ENCODE measurements around the gene THEMIS2. TPM values are rescaled to one million over a fixed set of nuclear protein-coding genes. Genes with fewer than 3 reads are reported as not detected.

THEMIS2 gene
- total RNA-seq, 1 experiment from 2014 or later, result 17.2 TPM

- Histone ChIP-seq H3K27ac (ENCODE audit: insufficient read length, low read depth, low read length) (peak within 1 kb of the TSS; percentile 71), H2BK15ac (ENCODE audit: low read depth, low read length) (peak within 1 kb of the TSS; percentile 87; the same call in 1 of the 2 replicates), H3K4ac (ENCODE audit: low read depth, low read length) (peak within 1 kb of the TSS; percentile 84), H2BK12ac (ENCODE audit: insufficient read length, low read depth, low read length) (peak within 1 kb of the TSS; percentile 96), H3K23me2 (ENCODE audit: insufficient read length, low read depth, low read length, poor library complexity, severe bottlenecking) (no peaks in the 10 kb centered on the region), H4K91ac (ENCODE audit: insufficient read length, low read depth, low read length) (peak within 1 kb of the TSS; percentile 97), H4K5ac (ENCODE audit: insufficient read length, low read depth, low read length) (peak within 1 kb of the TSS; percentile 99), H3K79me1 (ENCODE audit: insufficient read depth, low read depth, low read length, poor library complexity, severe bottlenecking) (peaks cover 6% of the 10 kb centered on the region), H3K9ac (ENCODE audit: extremely low read depth, insufficient read length, low read length) (peak within 1 kb of the TSS; percentile 97), H3K18ac (ENCODE audit: insufficient read length, low read depth, low read length) (peak within 1 kb of the TSS; percentile 98), H3K9me3 (ENCODE audit: control insufficient read depth, low read depth, low read length) (no peaks in the 10 kb centered on the region), H4K20me1 (ENCODE audit: control insufficient read depth, insufficient read depth, insufficient read length) (no peaks in the 10 kb centered on the region), H2BK20ac (ENCODE audit: low read depth, low read length, poor library complexity, severe bottlenecking) (no peak within 1 kb of the TSS), H3K4me1 (ENCODE audit: insufficient read depth, low read length) (no peaks in the 10 kb centered on the region), H2BK120ac (ENCODE audit: low read depth, low read length, poor library complexity, severe bottlenecking) (peak within 1 kb of the TSS; percentile 95), H3K27me3 (ENCODE audit: insufficient read depth, low read length) (no peaks in the 10 kb centered on the region), H3K4me2 (ENCODE audit: insufficient read depth, insufficient read length, low read length) (peak within 1 kb of the TSS; percentile 97), H3K79me2 (ENCODE audit: insufficient read depth, low read length) (peaks cover 23% of the 10 kb centered on the region), H2BK5ac (ENCODE audit: insufficient read length, low read length) (peak within 1 kb of the TSS; percentile 96), H3K23ac (ENCODE audit: insufficient read length, low read depth, low read length) (no peak within 1 kb of the TSS), H3T11ph (ENCODE audit: low read length) (no peak within 1 kb of the TSS), H4K8ac (replicated peaks; ENCODE audit: insufficient read length, low read depth, low read length) (no peak within 1 kb of the TSS), H2AK5ac (ENCODE audit: insufficient read length, low read length) (peak within 1 kb of the TSS; percentile 42), H2AFZ (ENCODE audit: low read length) (no peak within 1 kb of the TSS), H3K56ac (ENCODE audit: insufficient read length, low read depth, low read length) (peak within 1 kb of the TSS; percentile 56), H3K14ac (ENCODE audit: insufficient read depth, low read length) (peak within 1 kb of the TSS; percentile 95)
- Mint-ChIP-seq H3K4me3 (peak within 1 kb of the TSS; percentile 94 to 95), H3K36me3 (ENCODE audit: insufficient read depth in 1 of 3, low read depth in 3 of 3) (peaks cover 8 to 29% (median 21%) of the 10 kb centered on the region in 3 experiments; a peak in 6 of 7 replicates), H3K4me1 (peaks cover 11 to 14% of the 10 kb centered on the region in 2 experiments), H3K9me3 (no peaks in the 10 kb centered on the region), H3K27ac (peak within 1 kb of the TSS; percentile 98 to 100 (median 99)), H3K27me3 (ENCODE audit: low read depth) (no peaks in the 10 kb centered on the region)
- TF ChIP-seq CTCF (conservative IDR thresholded peaks at IDR 0.05), result no peak
- peak; percentile 96 for DNase-seq
- no CpG with 5 or more reads among the region's 60 CpGs for WGBS (ENCODE audit: extremely low coverage, insufficient read length, low lambda C conversion rate)
Observed at GRCh38 chr1:27830621-27831440, 41.5 kb upstream of the THEMIS2 start, which contains the start of gene PPP1R8. Gene PPP1R8, plus strand, starts transcription at chr1:27830782. Its CDS starts 54 bp downstream, at chr1:27830836.

All from H9 (cell line).